ENCODE measurements around the gene C6orf132.

The C6orf132 gene

GRCh38 chr6:42084889-42085288, 57.5 kb downstream of the C6orf132 start:
- FAIRE-seq (no peak), DNase-seq (ENCODE audit: insufficient read length, low spot score) (no peak)

DNA sequence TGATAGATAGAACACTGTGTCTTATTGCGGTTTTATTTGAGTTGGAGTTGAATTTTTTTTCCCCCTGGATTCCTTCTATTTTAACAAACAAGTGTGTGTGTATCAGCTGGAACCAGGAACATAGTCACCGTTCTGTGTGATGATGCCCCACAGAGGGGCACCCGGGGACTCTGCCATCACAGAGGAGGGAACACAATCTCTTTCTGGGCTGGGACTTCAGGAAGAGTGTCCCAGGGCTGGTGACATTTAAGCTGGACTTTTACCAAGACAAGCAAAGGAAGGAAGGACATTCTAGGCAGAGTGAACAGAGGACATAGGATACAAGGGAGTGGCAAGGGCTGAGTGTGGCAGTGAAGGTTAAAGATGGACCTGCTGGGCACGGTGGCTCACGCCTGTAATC, 58.9 kb downstream of the C6orf132 start:
- FAIRE-seq = no peak
- no peak for DNase-seq (ENCODE audit: insufficient read length, low spot score)

GRCh38 chr6:42079941-42080464, 62.4 kb downstream of the C6orf132 start:
- DNase-seq (ENCODE audit: insufficient read length, low spot score) (no peak), FAIRE-seq (no peak)

DNA sequence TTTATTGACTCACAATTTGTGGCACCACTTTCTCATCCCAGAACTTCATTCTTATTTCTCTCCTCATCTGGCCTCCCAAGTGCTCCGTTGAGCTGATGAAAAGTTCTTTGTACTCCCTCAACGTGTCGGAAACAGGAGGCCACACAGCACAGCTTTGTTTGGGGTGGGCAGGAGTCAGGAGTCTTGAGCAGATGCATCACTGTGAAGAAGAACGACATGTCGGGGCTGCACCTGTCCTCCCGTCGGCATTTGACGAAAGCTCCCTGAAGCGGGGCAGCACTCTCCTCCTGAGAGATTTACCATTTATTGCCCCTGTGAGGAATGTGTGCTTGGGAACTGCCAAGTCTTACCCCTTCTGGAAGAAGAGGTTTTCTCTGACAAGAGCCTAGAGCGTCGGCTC, 64.0 kb downstream of the C6orf132 start:
- FAIRE-seq = no peak
- DNase-seq (ENCODE audit: insufficient read length, low spot score) = no peak

DNA sequence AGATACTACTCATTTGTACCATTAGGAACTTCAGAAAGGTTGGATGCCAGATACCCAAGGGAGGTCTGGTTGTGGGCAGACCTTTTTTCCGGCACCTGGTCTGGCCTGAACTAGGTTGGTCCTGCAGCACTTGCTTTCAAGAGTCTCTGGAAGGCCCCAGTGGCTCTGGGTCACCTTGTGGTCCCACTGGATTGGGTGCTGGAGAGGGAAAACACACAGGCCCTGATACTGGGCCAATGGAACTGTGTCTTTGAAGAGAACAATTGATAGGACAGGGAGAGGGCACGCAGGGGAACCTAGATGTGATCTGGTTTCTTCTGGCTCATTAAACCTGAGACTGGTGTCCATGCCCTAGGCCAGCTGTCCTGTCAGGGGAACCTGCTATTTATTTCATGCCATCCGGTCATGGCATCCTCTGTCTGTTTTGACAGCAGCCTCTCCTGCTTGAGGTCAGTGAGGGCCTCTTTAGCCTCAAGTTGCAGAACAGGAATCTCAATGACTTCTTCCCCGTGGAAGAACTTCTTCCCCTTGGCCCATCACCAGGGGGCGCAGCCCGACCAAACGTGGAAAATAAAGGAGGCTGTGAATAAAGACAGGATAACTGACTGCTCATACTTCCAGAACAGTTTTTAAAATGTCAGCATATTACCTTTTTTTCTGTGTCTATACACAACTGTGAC, 67.1 kb downstream of the C6orf132 start:
- DNase-seq (ENCODE audit: insufficient read length, low spot score) (peak; percentile 41), FAIRE-seq (no peak)

DNA sequence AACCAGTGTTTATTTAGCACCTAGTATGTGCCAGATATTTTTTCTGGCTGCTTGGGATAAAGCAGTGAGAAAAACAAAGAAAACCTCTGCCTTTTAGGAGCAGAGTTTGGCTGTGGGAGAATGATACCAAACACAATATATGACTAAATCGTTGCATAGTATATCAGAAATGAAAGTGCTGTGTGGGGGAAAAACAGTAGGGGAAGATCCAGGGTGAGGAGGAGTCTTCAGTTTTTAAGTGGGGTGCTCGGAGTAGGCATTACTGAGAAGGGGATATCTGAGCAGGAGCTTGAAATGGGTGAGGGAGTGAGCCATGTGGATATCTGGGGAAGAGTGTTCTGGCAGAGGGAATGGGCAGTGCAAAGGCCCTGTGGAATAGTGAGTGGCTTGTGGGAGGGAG, 69.1 kb downstream of the C6orf132 start:
- FAIRE-seq (no peak), DNase-seq (ENCODE audit: insufficient read length, low spot score) (no peak)

DNA sequence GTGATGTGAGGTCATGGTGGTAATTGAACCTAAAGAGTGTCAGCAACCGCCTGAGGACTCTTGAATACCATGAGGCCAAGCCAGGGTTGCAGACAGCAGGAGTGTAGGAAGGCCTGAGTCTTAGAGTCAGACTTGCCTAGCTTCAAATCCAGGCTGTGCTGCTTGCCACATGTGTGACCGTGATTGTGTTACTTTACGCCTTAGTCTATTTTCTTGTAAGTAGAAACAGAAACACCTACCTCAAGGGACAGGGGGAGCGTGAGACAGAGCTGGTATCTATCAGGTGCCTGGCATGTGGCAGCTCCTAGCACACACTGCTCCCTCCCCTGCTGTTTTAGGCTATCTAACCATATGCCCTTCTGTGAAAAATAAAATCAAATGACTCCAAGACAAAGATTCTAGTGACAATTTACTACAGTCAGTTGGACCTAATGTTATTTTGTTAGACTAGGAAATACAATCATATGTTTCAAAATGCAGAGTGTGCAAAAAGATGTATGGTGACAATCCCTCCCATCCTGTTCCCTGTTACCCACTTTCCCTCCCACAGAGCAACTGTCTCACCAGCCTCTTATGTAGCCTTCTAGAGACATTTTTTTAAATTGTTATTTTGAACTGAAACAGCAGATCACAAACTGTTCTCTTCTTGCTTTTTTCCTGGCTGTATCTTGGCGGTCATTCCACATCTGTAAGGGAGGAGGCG, 70.4 kb downstream of the C6orf132 start:
- FAIRE-seq = no peak
- DNase-seq (ENCODE audit: insufficient read length, low spot score) = no peak

GRCh38 chr6:42068872-42069522, 73.4 kb downstream of the C6orf132 start:
- DNase-seq (ENCODE audit: insufficient read length, low spot score) = no peak
- FAIRE-seq = no peak

DNA sequence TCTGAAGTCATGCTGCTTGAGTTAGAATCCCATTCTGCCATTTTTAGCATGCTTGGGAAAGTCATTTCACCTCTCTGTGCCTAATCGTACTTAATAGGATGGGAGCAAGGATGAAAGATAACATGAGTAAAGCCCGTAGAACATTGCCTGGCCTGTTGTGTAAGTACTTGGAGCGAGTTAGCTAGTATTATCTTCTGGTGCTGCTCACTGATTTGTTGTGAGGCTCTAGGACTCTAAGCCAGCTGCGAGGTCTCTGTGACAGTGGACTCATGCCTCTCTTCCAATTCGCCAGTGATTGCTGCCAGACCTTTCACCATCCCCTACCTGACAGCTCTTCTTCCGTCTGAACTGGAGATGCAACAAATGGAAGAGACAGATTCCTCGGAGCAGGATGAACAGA, 74.2 kb downstream of the C6orf132 start:
- DNase-seq (ENCODE audit: insufficient read length, low spot score) (no peak), FAIRE-seq (no peak)

DNA sequence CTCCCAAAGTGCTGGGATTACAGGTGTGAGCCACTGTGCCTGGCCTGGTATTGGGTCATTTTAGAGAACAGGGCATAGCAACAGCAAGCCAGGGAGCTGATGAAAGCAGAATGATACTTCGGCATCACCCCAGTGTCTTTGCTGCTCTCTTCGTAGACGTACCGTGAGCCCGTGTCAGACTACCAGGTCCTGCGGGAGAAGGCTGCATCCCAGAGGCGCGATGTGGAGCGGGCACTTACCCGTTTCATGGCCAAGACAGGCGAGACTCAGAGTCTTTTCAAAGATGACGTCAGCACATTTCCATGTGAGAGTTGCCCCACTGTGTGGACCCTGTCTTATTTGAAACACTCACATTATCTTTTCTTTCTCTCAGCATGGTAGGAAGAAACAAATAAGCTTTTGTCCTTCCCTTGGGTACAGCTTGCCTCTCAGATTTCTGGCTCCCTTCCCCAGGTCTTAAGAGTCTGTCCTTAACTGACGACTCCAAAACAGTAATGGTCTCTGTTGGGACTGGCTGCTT, 76.2 kb downstream of the C6orf132 start:
- FAIRE-seq = no peak

DNA sequence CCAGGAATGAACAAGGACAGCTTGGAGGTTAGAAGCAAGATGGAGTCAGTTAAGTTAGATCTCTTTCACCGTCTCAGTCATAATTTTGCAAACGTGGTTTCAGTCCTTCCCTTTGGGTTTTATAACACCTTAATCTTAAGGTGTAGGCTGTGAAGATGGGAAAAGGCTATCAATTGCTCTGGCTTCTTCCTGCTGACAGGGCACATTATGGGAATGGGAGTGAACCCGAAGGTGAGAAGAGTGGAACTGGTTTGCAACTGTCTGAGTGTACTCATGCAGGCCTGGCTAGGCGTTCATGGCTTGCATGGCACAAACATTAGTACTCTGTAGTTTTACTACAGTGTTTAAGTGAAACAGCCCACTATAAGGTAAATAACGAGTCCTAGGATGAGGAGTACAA, 82.7 kb downstream of the C6orf132 start:
- DNase-seq (ENCODE audit: insufficient read length, low spot score) (no peak), FAIRE-seq (no peak)

More for the DNA sequence above, 76.2 kb downstream of the C6orf132 start:
- no peak for DNase-seq (ENCODE audit: insufficient read length, low spot score)

- no peak for DNase-seq (ENCODE audit: insufficient read length, low spot score)
- FAIRE-seq = no peak
These were observed 88.8 kb downstream of the C6orf132 start for GRCh38 chr6:42053601-42054000.

- no peak for FAIRE-seq
- DNase-seq (ENCODE audit: insufficient read length, low spot score) = no peak
These were observed 91.2 kb downstream of the C6orf132 start for GRCh38 chr6:42051268-42051653.

All from GM19239 (cell line).